Measurements from ENCODE around the gene IGF1R. TPM values are rescaled to one million over a fixed set of nuclear protein-coding genes. Genes with fewer than 3 reads are reported as not detected.

The IGF1R gene
- total RNA-seq, 1 experiment from 2014 or later: 0.56 TPM

- H3K36me3 ChIP-seq (ENCODE audit: insufficient read depth, low read length): no peaks in the 10 kb centered on the region
- H3K9me3 ChIP-seq (ENCODE audit: low read length): no peaks in the 10 kb centered on the region
- no peak overlapping the region for H2AFZ ChIP-seq (ENCODE audit: low read length)
- no peaks in the 10 kb centered on the region for H3K79me2 ChIP-seq (ENCODE audit: low read length)
- H3K27ac ChIP-seq (ENCODE audit: low read length): no peak overlapping the region
- H3K4me2 ChIP-seq (ENCODE audit: low read depth, low read length, poor library complexity, severe bottlenecking): no peak overlapping the region
- no peaks in the 10 kb centered on the region for H3K27me3 ChIP-seq (ENCODE audit: low read length)
- no peaks in the 10 kb centered on the region for H4K20me1 ChIP-seq (ENCODE audit: insufficient read depth, low read depth, low read length)
- no peak overlapping the region for H3K9ac ChIP-seq (ENCODE audit: low read length)
- no peaks in the 10 kb centered on the region for H3K4me1 ChIP-seq (ENCODE audit: low read length)
- DNase-seq: no peak
- H3K9me2 ChIP-seq (replicated peaks; ENCODE audit: insufficient read depth, low read length): no peaks in the 10 kb centered on the region
- H3K4me3 ChIP-seq (ENCODE audit: low read length): no peak overlapping the region
These were observed 98.2 kb downstream of the IGF1R start for GRCh38 chr15:98746375-98747155.

- Histone ChIP-seq H3K36me3 (ENCODE audit: insufficient read depth, low read length) (no peaks in the 10 kb centered on the region), H3K4me2 (ENCODE audit: low read depth, low read length, poor library complexity, severe bottlenecking) (no peak overlapping the region), H3K79me2 (ENCODE audit: low read length) (no peaks in the 10 kb centered on the region), H3K9ac (ENCODE audit: low read length) (no peak overlapping the region), H2AFZ (ENCODE audit: low read length) (no peak overlapping the region), H3K4me1 (ENCODE audit: low read length) (no peaks in the 10 kb centered on the region), H3K27ac (ENCODE audit: low read length) (no peak overlapping the region), H4K20me1 (ENCODE audit: insufficient read depth, low read depth, low read length) (no peaks in the 10 kb centered on the region), H3K27me3 (ENCODE audit: low read length) (no peaks in the 10 kb centered on the region), H3K9me2 (replicated peaks; ENCODE audit: insufficient read depth, low read length) (no peaks in the 10 kb centered on the region), H3K9me3 (ENCODE audit: low read length) (no peaks in the 10 kb centered on the region), H3K4me3 (ENCODE audit: low read length) (no peak overlapping the region)
- DNase-seq: no peak
These were observed 103.4 kb downstream of the IGF1R start for GRCh38 chr15:98751767-98752166.

GRCh38 chr15:98753726-98754656, 105.7 kb downstream of the IGF1R start:
- Histone ChIP-seq H3K4me1 (ENCODE audit: low read length) (no peaks in the 10 kb centered on the region), H3K27ac (ENCODE audit: low read length) (no peak overlapping the region), H3K27me3 (ENCODE audit: low read length) (no peaks in the 10 kb centered on the region), H3K9me2 (replicated peaks; ENCODE audit: insufficient read depth, low read length) (no peaks in the 10 kb centered on the region), H3K79me2 (ENCODE audit: low read length) (no peaks in the 10 kb centered on the region), H3K9ac (ENCODE audit: low read length) (no peak overlapping the region), H3K4me3 (ENCODE audit: low read length) (no peak overlapping the region), H4K20me1 (ENCODE audit: insufficient read depth, low read depth, low read length) (no peaks in the 10 kb centered on the region), H3K4me2 (ENCODE audit: low read depth, low read length, poor library complexity, severe bottlenecking) (no peak overlapping the region), H3K36me3 (ENCODE audit: insufficient read depth, low read length) (no peaks in the 10 kb centered on the region), H3K9me3 (ENCODE audit: low read length) (no peaks in the 10 kb centered on the region), H2AFZ (ENCODE audit: low read length) (no peak overlapping the region)
- no peak for DNase-seq

GRCh38 chr15:98754657-98755022, 106.3 kb downstream of the IGF1R start:
- H3K27ac ChIP-seq (ENCODE audit: low read length): no peak overlapping the region
- no peak overlapping the region for H2AFZ ChIP-seq (ENCODE audit: low read length)
- no peaks in the 10 kb centered on the region for H3K79me2 ChIP-seq (ENCODE audit: low read length)
- no peaks in the 10 kb centered on the region for H3K9me3 ChIP-seq (ENCODE audit: low read length)
- no peaks in the 10 kb centered on the region for H3K27me3 ChIP-seq (ENCODE audit: low read length)
- no peaks in the 10 kb centered on the region for H3K4me1 ChIP-seq (ENCODE audit: low read length)
- H3K36me3 ChIP-seq (ENCODE audit: insufficient read depth, low read length): no peaks in the 10 kb centered on the region
- DNase-seq: no peak
- no peaks in the 10 kb centered on the region for H3K9me2 ChIP-seq (replicated peaks; ENCODE audit: insufficient read depth, low read length)
- no peak overlapping the region for H3K9ac ChIP-seq (ENCODE audit: low read length)
- H3K4me2 ChIP-seq (ENCODE audit: low read depth, low read length, poor library complexity, severe bottlenecking): no peak overlapping the region
- no peaks in the 10 kb centered on the region for H4K20me1 ChIP-seq (ENCODE audit: insufficient read depth, low read depth, low read length)
- no peak overlapping the region for H3K4me3 ChIP-seq (ENCODE audit: low read length)

- DNase-seq: no peak
- no peaks in the 10 kb centered on the region for H4K20me1 ChIP-seq (ENCODE audit: insufficient read depth, low read depth, low read length)
These were observed 106.8 kb downstream of the IGF1R start for GRCh38 chr15:98755138-98755537.

GRCh38 chr15:98755781-98756180, 107.4 kb downstream of the IGF1R start:
- Histone ChIP-seq H2AFZ (ENCODE audit: low read length) (no peak overlapping the region), H3K4me1 (ENCODE audit: low read length) (no peaks in the 10 kb centered on the region), H3K36me3 (ENCODE audit: insufficient read depth, low read length) (no peaks in the 10 kb centered on the region), H4K20me1 (ENCODE audit: insufficient read depth, low read depth, low read length) (no peaks in the 10 kb centered on the region), H3K9me2 (replicated peaks; ENCODE audit: insufficient read depth, low read length) (no peaks in the 10 kb centered on the region), H3K9me3 (ENCODE audit: low read length) (no peaks in the 10 kb centered on the region), H3K4me2 (ENCODE audit: low read depth, low read length, poor library complexity, severe bottlenecking) (no peak overlapping the region), H3K9ac (ENCODE audit: low read length) (no peak overlapping the region), H3K27ac (ENCODE audit: low read length) (no peak overlapping the region), H3K79me2 (ENCODE audit: low read length) (no peaks in the 10 kb centered on the region), H3K4me3 (ENCODE audit: low read length) (no peak overlapping the region), H3K27me3 (ENCODE audit: low read length) (no peaks in the 10 kb centered on the region)
- DNase-seq: no peak

More at GRCh38 chr15:98755138-98755537, 106.8 kb downstream of the IGF1R start:
- Histone ChIP-seq H3K4me1 (ENCODE audit: low read length) (no peaks in the 10 kb centered on the region), H3K4me3 (ENCODE audit: low read length) (no peak overlapping the region), H3K79me2 (ENCODE audit: low read length) (no peaks in the 10 kb centered on the region), H3K9me2 (replicated peaks; ENCODE audit: insufficient read depth, low read length) (no peaks in the 10 kb centered on the region), H3K36me3 (ENCODE audit: insufficient read depth, low read length) (no peaks in the 10 kb centered on the region), H3K9ac (ENCODE audit: low read length) (no peak overlapping the region), H3K27ac (ENCODE audit: low read length) (no peak overlapping the region), H2AFZ (ENCODE audit: low read length) (no peak overlapping the region), H3K4me2 (ENCODE audit: low read depth, low read length, poor library complexity, severe bottlenecking) (no peak overlapping the region), H3K9me3 (ENCODE audit: low read length) (no peaks in the 10 kb centered on the region), H3K27me3 (ENCODE audit: low read length) (no peaks in the 10 kb centered on the region)

GRCh38 chr15:98758224-98758623, 109.9 kb downstream of the IGF1R start:
- H4K20me1 ChIP-seq (ENCODE audit: insufficient read depth, low read depth, low read length): no peaks in the 10 kb centered on the region
- no peaks in the 10 kb centered on the region for H3K27me3 ChIP-seq (ENCODE audit: low read length)
- H3K4me2 ChIP-seq (ENCODE audit: low read depth, low read length, poor library complexity, severe bottlenecking): no peak overlapping the region

GRCh38 chr15:98759277-98759676, 110.9 kb downstream of the IGF1R start:
- Histone ChIP-seq H3K79me2 (ENCODE audit: low read length) (no peaks in the 10 kb centered on the region), H3K9ac (ENCODE audit: low read length) (no peak overlapping the region), H4K20me1 (ENCODE audit: insufficient read depth, low read depth, low read length) (no peaks in the 10 kb centered on the region), H3K4me1 (ENCODE audit: low read length) (no peaks in the 10 kb centered on the region), H3K27ac (ENCODE audit: low read length) (no peak overlapping the region), H3K36me3 (ENCODE audit: insufficient read depth, low read length) (no peaks in the 10 kb centered on the region), H2AFZ (ENCODE audit: low read length) (no peak overlapping the region), H3K4me2 (ENCODE audit: low read depth, low read length, poor library complexity, severe bottlenecking) (no peak overlapping the region), H3K9me2 (replicated peaks; ENCODE audit: insufficient read depth, low read length) (no peaks in the 10 kb centered on the region), H3K27me3 (ENCODE audit: low read length) (no peaks in the 10 kb centered on the region), H3K9me3 (ENCODE audit: low read length) (no peaks in the 10 kb centered on the region), H3K4me3 (ENCODE audit: low read length) (no peak overlapping the region)
- no peak for DNase-seq

More at GRCh38 chr15:98758224-98758623, 109.9 kb downstream of the IGF1R start:
- no peak for DNase-seq
- H2AFZ ChIP-seq (ENCODE audit: low read length): no peak overlapping the region
- H3K9me3 ChIP-seq (ENCODE audit: low read length): no peaks in the 10 kb centered on the region
- H3K9ac ChIP-seq (ENCODE audit: low read length): no peak overlapping the region
- H3K79me2 ChIP-seq (ENCODE audit: low read length): no peaks in the 10 kb centered on the region
- H3K9me2 ChIP-seq (replicated peaks; ENCODE audit: insufficient read depth, low read length): no peaks in the 10 kb centered on the region
- no peak overlapping the region for H3K27ac ChIP-seq (ENCODE audit: low read length)
- no peaks in the 10 kb centered on the region for H3K36me3 ChIP-seq (ENCODE audit: insufficient read depth, low read length)
- no peak overlapping the region for H3K4me3 ChIP-seq (ENCODE audit: low read length)
- H3K4me1 ChIP-seq (ENCODE audit: low read length): no peaks in the 10 kb centered on the region

All from Karpas-422 (cell line).